HepG2 (cell line): ENCODE results near the gene ELN. TPM values are rescaled to one million over a fixed set of nuclear protein-coding genes. Genes with fewer than 3 reads are reported as not detected.

Source experiments
- MATR3 ChIP-seq: sonication (generic); formaldehyde crosslinking; IDR thresholded peaks from 2 replicates; pipeline ENCODE4 v1.4.0; 2020; ENCODE audit warnings: missing genetic modification reagents
- THYN1 ChIP-seq: sonication (generic); formaldehyde crosslinking; IDR thresholded peaks from 2 replicates; pipeline ENCODE4 v1.8.1; 2023; ENCODE audit warnings: low read depth, mild to moderate bottlenecking, moderate library complexity, missing genetic modification reagents, borderline replicate concordance
- ZFP36 ChIP-seq: fragments of 150-350 bp; IDR thresholded peaks from 2 replicates; pipeline ENCODE4 v1.6.1; 2018; ENCODE audit warnings: borderline replicate concordance, low read length, low read depth; ENCODE audit not compliant: partially characterized antibody
- ZNF382 ChIP-seq: sonication (generic); formaldehyde crosslinking; IDR thresholded peaks from 2 replicates; pipeline ENCODE4 v1.5.0; 2020; ENCODE audit warnings: missing genetic modification reagents, mild to moderate bottlenecking, borderline replicate concordance
- ZNF879 ChIP-seq: sonication (generic); formaldehyde crosslinking; IDR thresholded peaks from 2 replicates; pipeline ENCODE4 v1.8.1; 2023; ENCODE audit warnings: missing genetic modification reagents
- polyA plus RNA-seq, 8 experiments: library from polyadenylated mRNA; depleted of rRNA in 3 of 8; stranded (reverse) in 7 of 8; unstranded in 1 of 8; fragments of >200 nt; fragmentation: Illumina TruSeq in 4 of 8; extraction: Trizol in 4 of 8; gene quantifications; 2 replicates each; pipeline versions ENCODE4 v1.2.1 to v1.2.3, GENCODE V29; 2011 to 2016; ENCODE audit warnings: low read depth in 4 of 8, missing spikeins in 1 of 8, mixed read lengths in 1 of 8; ENCODE audit not compliant: insufficient read depth in 1 of 8
- total RNA-seq, 5 experiments: library from RNA; depleted of rRNA; stranded (reverse); fragments of >200 nt; fragmentation: Illumina TruSeq; extraction: Trizol; gene quantifications; 2 replicates each; pipeline ENCODE4 v1.2.3, GENCODE V29; 2016; ENCODE audit warnings: low read depth in 1 of 5
- TF ChIP-seq, protein P1 (sequence below), 2 experiments: fragments of 450-650 bp in 1 of 2; sonication (generic) in 1 of 2; formaldehyde crosslinking in 1 of 2; IDR thresholded peaks; 2 replicates each; pipeline versions ENCODE4 v1.6.1 to v1.8.0; 2016 to 2022; ENCODE audit warnings: antibody characterized with exemption in 1 of 2, mild to moderate bottlenecking in 1 of 2, missing genetic modification reagents in 1 of 2

ELN gene
- total and polyA plus RNA-seq, 2 of the 13 experiments (the other 11 are each of a cell fraction or from before 2014, with no cell fraction given) = 0.15 to 0.37 TPM

DNA sequence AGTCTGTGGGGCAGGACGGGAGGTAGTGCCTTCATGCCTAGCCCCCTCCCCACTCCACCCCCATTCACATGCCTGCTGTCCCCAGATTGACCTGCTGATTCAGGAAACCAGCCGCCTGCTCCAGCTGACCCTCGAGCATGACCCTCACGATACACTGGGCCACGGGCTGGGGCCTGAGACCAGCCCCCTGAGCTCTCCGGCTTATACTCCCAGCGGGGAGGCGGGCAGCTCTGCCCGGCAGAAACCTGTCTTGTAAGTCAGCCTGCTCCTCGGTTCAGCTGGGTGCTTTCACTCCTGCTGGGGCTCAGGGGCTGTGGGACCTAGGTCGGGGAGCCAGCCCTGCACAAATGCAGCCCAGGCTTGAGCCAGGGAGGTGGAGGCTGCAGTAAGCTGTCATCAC, 78.0 kb downstream of the ELN start (continued):
- TF ChIP-seq, protein P1, sequence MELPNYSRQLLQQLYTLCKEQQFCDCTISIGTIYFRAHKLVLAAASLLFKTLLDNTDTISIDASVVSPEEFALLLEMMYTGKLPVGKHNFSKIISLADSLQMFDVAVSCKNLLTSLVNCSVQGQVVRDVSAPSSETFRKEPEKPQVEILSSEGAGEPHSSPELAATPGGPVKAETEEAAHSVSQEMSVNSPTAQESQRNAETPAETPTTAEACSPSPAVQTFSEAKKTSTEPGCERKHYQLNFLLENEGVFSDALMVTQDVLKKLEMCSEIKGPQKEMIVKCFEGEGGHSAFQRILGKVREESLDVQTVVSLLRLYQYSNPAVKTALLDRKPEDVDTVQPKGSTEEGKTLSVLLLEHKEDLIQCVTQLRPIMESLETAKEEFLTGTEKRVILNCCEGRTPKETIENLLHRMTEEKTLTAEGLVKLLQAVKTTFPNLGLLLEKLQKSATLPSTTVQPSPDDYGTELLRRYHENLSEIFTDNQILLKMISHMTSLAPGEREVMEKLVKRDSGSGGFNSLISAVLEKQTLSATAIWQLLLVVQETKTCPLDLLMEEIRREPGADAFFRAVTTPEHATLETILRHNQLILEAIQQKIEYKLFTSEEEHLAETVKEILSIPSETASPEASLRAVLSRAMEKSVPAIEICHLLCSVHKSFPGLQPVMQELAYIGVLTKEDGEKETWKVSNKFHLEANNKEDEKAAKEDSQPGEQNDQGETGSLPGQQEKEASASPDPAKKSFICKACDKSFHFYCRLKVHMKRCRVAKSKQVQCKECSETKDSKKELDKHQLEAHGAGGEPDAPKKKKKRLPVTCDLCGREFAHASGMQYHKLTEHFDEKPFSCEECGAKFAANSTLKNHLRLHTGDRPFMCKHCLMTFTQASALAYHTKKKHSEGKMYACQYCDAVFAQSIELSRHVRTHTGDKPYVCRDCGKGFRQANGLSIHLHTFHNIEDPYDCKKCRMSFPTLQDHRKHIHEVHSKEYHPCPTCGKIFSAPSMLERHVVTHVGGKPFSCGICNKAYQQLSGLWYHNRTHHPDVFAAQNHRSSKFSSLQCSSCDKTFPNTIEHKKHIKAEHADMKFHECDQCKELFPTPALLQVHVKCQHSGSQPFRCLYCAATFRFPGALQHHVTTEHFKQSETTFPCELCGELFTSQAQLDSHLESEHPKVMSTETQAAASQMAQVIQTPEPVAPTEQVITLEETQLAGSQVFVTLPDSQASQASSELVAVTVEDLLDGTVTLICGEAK (IDR thresholded peaks at IDR 0.05) = no peak
- TF ChIP-seq, protein P1 (CRISPR knock-in tag; IDR thresholded peaks at IDR 0.05) = no peak
- TF ChIP-seq ZNF382 (CRISPR knock-in tag) (no peak), ZFP36 (no peak), THYN1 (CRISPR knock-in tag) (no peak), MATR3 (CRISPR knock-in tag) (no peak), ZNF879 (CRISPR knock-in tag) (no peak)
